Brain microvascular endothelial cell (primary cell): ENCODE measurements around the gene MPP2.
A peak's percentile ranks its signal among the peaks of the same experiment; 100 is the strongest.

ENCODE experiments used
- DNase-seq: peaks from one replicate; pipeline ENCODE4 v3.0.0-alpha.2; 2020
- H3K27ac ChIP-seq: fragments of 250-450 bp; sonication (Bioruptor Pico); 2 replicates; pipeline ENCODE4 v1.5.1; 2020; ENCODE audit warnings: mild to moderate bottlenecking, moderate library complexity
- H3K27me3 ChIP-seq: fragments of 250-450 bp; sonication (Bioruptor Pico); replicated peaks from 2 replicates; pipeline ENCODE4 v1.5.1; 2020; ENCODE audit warnings: mild to moderate bottlenecking
- H3K36me3 ChIP-seq: fragments of 250-450 bp; sonication (Bioruptor Pico); replicated peaks from 2 replicates; pipeline ENCODE4 v1.5.1; 2020; ENCODE audit warnings: mild to moderate bottlenecking
- H3K4me3 ChIP-seq: 2 replicates; pipeline ENCODE4 v1.5.1; 2011; ENCODE audit warnings: low read depth, mild to moderate bottlenecking, control low read depth, low read length, moderate library complexity
- in situ Hi-C: cut with HindIII; loops from 2 replicates; pipeline ENCODE4 v1.10.0; 2017; ENCODE audit warnings: low sequenced_read_pairs, low pct_ligation_motif_present
- TF ChIP-seq, protein P1 (sequence below): IDR thresholded peaks from 2 replicates; pipeline ENCODE4 v1.5.1; 2011; ENCODE audit warnings: low read depth, mild to moderate bottlenecking, moderate library complexity, low read length, control low read depth, inconsistent platforms; ENCODE audit errors: missing control alignments

MPP2 gene

DNA sequence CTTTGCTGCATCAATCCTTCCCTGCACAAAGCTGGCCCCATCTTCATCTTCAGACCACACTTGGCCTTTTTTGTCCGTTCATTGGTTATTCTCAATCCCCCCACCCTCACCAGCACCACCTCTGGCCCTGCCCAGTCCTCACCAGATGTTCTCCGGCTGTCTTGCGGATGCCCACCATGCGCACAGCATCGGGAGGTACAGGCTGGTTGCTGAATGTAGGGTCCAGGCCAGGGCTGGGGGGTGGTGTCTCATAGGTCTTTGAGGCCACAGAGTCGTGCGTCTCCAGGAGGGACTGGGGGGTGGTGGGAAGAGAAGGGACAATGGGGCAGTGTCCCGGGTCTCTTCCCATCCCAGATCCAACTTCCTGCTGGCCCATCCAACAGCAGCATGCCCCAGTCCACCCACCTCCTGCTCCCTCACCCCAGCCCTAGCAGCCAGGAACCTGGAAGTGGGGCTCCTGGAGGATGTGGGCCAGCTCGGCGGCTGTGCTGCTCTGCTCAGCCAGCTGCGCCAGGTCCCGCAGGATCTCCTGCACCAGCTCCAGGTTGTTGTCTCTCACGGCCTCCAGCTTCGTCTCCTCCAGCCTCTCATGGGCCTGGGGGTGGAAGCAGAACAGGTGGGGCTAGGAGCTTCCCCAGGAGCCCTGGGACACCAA lies 24.4 kb downstream of the MPP2 start:
- no peak for DNase-seq
- no peak overlapping the region for H3K27ac ChIP-seq
- H3K27me3 ChIP-seq: no peaks in the 10 kb centered on the region
- in situ Hi-C loops: no loop called here
- H3K4me3 ChIP-seq: no peak overlapping the region
- TF ChIP-seq, protein P1, sequence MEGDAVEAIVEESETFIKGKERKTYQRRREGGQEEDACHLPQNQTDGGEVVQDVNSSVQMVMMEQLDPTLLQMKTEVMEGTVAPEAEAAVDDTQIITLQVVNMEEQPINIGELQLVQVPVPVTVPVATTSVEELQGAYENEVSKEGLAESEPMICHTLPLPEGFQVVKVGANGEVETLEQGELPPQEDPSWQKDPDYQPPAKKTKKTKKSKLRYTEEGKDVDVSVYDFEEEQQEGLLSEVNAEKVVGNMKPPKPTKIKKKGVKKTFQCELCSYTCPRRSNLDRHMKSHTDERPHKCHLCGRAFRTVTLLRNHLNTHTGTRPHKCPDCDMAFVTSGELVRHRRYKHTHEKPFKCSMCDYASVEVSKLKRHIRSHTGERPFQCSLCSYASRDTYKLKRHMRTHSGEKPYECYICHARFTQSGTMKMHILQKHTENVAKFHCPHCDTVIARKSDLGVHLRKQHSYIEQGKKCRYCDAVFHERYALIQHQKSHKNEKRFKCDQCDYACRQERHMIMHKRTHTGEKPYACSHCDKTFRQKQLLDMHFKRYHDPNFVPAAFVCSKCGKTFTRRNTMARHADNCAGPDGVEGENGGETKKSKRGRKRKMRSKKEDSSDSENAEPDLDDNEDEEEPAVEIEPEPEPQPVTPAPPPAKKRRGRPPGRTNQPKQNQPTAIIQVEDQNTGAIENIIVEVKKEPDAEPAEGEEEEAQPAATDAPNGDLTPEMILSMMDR: no peak
- no peaks in the 10 kb centered on the region for H3K36me3 ChIP-seq

DNA sequence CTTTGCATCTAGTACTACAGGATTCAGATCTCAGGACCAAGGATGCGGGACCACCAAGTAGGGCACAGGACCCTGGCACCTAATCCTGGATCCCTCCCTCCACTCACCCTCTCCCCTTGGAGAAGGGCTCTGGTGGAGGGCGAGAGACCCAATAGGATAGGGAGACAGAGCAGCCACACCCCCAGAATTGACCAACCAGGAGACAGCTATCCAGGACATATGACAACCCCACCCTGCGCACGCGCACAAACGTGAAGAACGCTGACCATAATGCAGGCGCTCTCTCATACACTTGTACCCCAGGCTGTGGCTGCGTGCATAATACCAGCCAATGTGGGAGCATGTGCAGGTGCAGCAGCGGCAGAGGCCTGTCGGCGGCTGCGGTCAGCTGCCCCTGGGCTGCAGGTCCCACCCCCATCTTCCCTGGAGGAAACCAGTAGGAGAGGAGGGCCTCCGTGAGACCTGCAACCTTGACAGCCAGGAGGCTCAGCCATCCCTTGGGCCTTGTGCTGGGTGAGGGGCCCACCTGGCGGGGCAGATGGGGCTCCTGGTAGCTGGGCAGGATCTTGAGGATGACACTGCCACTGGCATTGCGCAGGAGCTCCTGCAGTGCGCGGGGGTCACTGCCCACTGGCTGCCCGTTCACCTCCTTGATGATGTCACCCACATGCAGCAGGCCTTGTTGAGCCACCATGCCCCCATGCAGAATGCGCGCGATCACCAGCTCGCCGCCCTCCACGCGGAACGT lies 25.4 kb downstream of the MPP2 start:
- no peak for DNase-seq
- no peaks in the 10 kb centered on the region for H3K36me3 ChIP-seq
- in situ Hi-C loops: no loop called here
- TF ChIP-seq, protein P1: no peak
- H3K4me3 ChIP-seq: no peak overlapping the region
- H3K27me3 ChIP-seq: no peaks in the 10 kb centered on the region
- H3K27ac ChIP-seq: no peak overlapping the region

DNA sequence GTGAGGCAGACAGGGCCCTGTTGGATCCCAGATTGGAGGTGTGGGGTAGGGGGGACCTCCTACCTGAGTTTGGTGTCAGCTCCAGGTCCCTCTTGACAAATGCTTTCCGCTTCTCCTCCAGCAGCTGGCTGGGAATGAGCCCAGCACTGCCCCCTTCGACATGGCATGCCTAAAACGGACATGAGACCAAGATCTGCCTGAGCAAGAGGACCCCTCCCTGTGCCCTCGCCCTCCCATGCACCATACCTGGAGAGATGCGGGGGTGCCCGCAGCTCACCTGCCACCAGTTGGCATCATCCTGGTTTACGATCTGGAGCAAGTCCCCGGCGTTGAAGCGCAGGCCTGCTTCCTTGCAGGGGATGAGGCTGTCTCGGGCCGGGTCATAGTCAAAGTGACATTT lies 26.2 kb downstream of the MPP2 start:
- H3K36me3 ChIP-seq: no peaks in the 10 kb centered on the region
- H3K27me3 ChIP-seq: no peaks in the 10 kb centered on the region
- no peak overlapping the region for H3K4me3 ChIP-seq
- in situ Hi-C loops: no loop called here
- H3K27ac ChIP-seq: no peak overlapping the region
- no peak for DNase-seq
- TF ChIP-seq, protein P1: no peak

DNA sequence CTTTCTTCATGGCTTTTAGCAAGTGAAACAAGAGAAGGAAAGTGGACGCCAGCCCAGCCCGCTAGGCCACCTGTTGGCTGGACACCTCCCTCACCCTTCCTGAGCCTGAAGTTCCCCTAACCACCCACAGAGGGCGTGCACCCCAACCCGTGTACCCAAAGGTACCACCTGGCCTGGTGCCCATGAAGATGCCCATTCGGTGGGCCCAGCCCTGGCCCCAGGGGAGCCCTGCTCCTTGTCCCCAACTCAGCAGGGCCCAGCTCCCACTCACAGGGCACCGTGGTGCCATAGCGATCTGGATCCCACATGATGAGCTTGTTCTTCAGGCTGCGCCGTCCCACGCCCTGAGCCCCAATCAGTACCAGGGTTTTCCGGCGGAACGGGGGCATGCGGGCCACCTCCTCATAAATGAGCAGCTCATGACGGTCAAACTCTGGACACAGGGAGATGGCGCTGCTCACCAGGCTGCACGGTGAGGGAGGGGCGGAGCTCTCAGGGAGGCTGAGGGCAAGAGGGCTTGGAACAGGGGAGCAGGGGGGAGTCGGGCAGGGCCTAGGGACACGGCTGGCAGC lies 26.8 kb downstream of the MPP2 start:
- H3K36me3 ChIP-seq: no peaks in the 10 kb centered on the region
- no peak overlapping the region for H3K27ac ChIP-seq
- no peak for DNase-seq
- TF ChIP-seq, protein P1: peak; percentile 83
- H3K4me3 ChIP-seq: no peak overlapping the region
- H3K27me3 ChIP-seq: no peaks in the 10 kb centered on the region
- in situ Hi-C loops: no loop called here

DNA sequence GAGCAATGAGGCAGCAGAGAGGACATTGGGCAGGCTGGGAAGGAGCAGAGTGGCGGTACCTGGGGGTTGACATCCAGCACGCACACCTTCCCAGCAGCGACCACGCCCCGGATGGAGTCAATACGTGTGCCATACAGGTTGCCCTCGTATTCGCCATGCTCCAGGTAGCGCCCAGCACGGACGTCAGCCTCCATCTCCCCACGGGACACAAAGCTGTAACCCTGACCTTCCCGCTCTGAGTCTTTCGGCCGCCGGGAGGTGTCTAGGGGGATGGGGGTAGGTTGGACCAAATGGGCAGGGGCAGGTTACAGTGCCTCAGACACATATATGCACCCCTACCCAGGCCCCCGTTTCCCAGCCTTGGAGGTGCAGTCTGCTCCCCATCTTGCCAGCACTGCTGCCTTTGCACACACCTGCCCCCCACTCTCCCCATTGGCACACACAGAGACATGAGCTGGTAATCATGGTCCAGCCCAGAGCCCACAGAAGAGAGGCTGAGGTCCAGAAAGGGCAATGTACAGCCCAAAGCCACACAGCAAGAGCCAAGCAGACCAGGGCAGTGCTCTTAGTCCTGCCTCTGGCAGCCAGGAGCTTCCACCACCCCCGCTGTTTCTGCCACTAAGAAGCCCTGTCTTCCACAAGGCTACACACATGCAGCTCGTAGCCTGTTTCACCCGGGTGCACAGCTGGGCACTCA lies 27.5 kb downstream of the MPP2 start:
- H3K4me3 ChIP-seq: no peak overlapping the region
- in situ Hi-C loops: no loop called here
- H3K36me3 ChIP-seq: no peaks in the 10 kb centered on the region
- no peaks in the 10 kb centered on the region for H3K27me3 ChIP-seq
- TF ChIP-seq, protein P1: no peak
- no peak overlapping the region for H3K27ac ChIP-seq
- no peak for DNase-seq
